OCI-LY3 (cell line): ENCODE measurements around the gene RPL3.

Experiments used
- CTCF ChIP-seq: fragments of 200-600, 300-600 bp; sonication (generic); IDR thresholded peaks from 2 replicates; pipeline ENCODE4 v1.5.1; 2014; ENCODE audit warnings: antibody characterized with exemption, low read length, low read depth
- EZH2phosphoT487 ChIP-seq: fragments of 200-600 bp; shearing (Covaris generic); IDR thresholded peaks from 2 replicates; pipeline ENCODE4 v1.6.1; 2018; ENCODE audit warnings: antibody characterized with exemption, mixed run types, low read depth

- TF ChIP-seq CTCF (no peak), EZH2phosphoT487 (no peak)
Measured at GRCh38 chr22:39312410-39312809, 7.0 kb downstream of the RPL3 start.
